Gastroesophageal sphincter (tissue), 4 donors: ENCODE data around the gene ZNF354C. TPM values are rescaled to one million over a fixed set of nuclear protein-coding genes. Genes with fewer than 3 reads are reported as not detected.

Experiments
- ATAC-seq: fragments of 150-250 bp; one replicate; pipeline ENCODE4 v1.9.1; 2016; ENCODE audit warnings: mild to moderate bottlenecking, moderate library complexity
- H3K27ac ChIP-seq, 4 donors: fragments of 200-600 bp; sonication (generic) in 3 of 4; 1 replicate in 3 of 4; 2 replicates in 1 of 4; pipeline ENCODE4 v1.5.1; 2016 to 2019
- H3K27me3 ChIP-seq: fragments of 200-600 bp; sonication (generic); one replicate; pipeline ENCODE4 v1.5.1; 2019
- H3K36me3 ChIP-seq, 2 donors: fragments of 200-600 bp; sonication (generic); one replicate each; pipeline ENCODE4 v1.5.1; 2019; ENCODE audit warnings: control low read depth in 1 of 2
- H3K4me1 ChIP-seq, 3 donors: fragments of 200-600 bp; sonication (generic); 1 replicate in 2 of 3; 2 replicates in 1 of 3; pipeline ENCODE4 v1.5.1; 2016 to 2019; ENCODE audit warnings: control low read depth in 2 of 3
- H3K4me3 ChIP-seq, 2 donors: fragments of 200-600 bp; sonication (generic); one replicate each; pipeline ENCODE4 v1.5.1; 2019; ENCODE audit warnings: mild to moderate bottlenecking in 1 of 2, moderate library complexity in 1 of 2
- H3K9me3 ChIP-seq, 3 donors: fragments of 200-600 bp; sonication (generic); one replicate each; pipeline ENCODE4 v1.5.1; 2017 to 2019; ENCODE audit warnings: control low read depth in 2 of 3
- EP300 ChIP-seq: sonication (generic); formaldehyde crosslinking; IDR thresholded peaks from one replicate; pipeline ENCODE4 v1.6.1; 2017; ENCODE audit warnings: antibody characterized with exemption, mild to moderate bottlenecking
- POLR2A ChIP-seq, 2 donors: fragments of 450-650 bp; IDR thresholded peaks; one replicate each; pipeline ENCODE4 v1.6.1; 2017; ENCODE audit warnings: antibody characterized with exemption in 2 of 2, mild to moderate bottlenecking in 2 of 2, moderate library complexity in 1 of 2
- POLR2AphosphoS5 ChIP-seq: sonication (generic); formaldehyde crosslinking; IDR thresholded peaks from one replicate; pipeline ENCODE4 v1.6.1; 2017; ENCODE audit warnings: antibody characterized with exemption
- WGBS, 2 donors: methylation state at CpG; one replicate each; pipeline ENCODE4 v1.1.5; 2018; ENCODE audit warnings: low coverage in 1 of 2; 5-methylcytosine and 5-hydroxymethylcytosine counted together
- total RNA-seq, 4 donors: library from RNA; depleted of rRNA; stranded (reverse); fragments of >200 nt; gene quantifications; one replicate each; pipeline ENCODE4 v1.1.0, GENCODE V29; 2016
- TF ChIP-seq, protein P1 (sequence below), 4 experiments: fragments of 200-600 bp in 2 of 4; fragments of 450-650 bp in 2 of 4; sonication (generic) in 1 of 4; IDR thresholded peaks; one replicate each; pipeline ENCODE4 v1.5.1; 2017 to 2019; ENCODE audit warnings: antibody characterized with exemption in 4 of 4, mild to moderate bottlenecking in 2 of 4, moderate library complexity in 2 of 4

The ZNF354C gene
- total RNA-seq, 4 donors from 2014 or later: 5.3 to 14.8 (median 6.9) TPM

DNA sequence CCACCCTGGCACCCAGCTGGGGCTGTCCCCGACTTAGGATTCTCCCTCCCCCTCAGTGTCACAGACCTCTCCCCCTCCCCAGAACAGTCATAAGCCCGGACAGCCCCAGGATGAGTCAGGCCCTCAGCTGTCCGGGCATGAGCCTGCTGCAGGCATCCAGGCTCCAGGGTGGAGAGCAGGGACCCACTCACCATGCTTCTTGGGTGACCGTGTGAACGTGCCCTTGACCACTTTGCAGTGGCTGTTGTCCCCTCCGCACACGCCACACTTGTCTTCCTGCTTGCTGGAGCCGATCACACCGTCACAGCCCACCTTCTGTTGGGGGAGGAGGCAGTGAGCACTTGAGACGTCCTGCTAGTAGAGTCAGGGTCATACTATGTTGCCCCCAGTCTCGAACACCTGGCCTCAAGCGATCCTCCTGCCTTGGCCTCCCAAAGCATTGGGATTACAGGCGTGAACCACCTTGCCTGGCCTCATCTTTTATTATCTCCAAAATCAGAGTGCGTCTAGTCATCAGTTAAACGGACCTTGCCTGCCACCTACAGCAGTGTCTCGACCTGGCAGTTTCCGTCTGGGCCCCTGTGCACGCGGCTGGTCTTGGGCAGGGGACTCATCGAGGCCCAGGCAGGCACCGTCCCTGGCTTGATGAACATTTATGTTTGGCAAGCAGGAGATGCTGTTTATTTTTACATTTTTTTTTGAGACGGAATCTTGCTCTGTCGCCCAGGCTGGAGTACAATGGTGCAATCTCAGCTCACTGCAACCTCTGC is 72.6 kb downstream of the ZNF354C start:
- H3K4me1 ChIP-seq: no peaks in the 10 kb centered on the region
- WGBS, 2 donors: 79 to 89% methylated on average over 6 to 11 of the region's 23 CpGs
- no peaks in the 10 kb centered on the region for H3K27me3 ChIP-seq
- peaks cover 0 to 34% of the 10 kb centered on the region in 2 donors for H3K36me3 ChIP-seq
- no peak for ATAC-seq
- no peaks in the 10 kb centered on the region for H3K9me3 ChIP-seq
- no peak overlapping the region for H3K4me3 ChIP-seq
- TF ChIP-seq EP300 (no peak), POLR2AphosphoS5 (no peak), POLR2A (IDR thresholded peaks at IDR 0.05) (no peak)
- TF ChIP-seq, protein P1, sequence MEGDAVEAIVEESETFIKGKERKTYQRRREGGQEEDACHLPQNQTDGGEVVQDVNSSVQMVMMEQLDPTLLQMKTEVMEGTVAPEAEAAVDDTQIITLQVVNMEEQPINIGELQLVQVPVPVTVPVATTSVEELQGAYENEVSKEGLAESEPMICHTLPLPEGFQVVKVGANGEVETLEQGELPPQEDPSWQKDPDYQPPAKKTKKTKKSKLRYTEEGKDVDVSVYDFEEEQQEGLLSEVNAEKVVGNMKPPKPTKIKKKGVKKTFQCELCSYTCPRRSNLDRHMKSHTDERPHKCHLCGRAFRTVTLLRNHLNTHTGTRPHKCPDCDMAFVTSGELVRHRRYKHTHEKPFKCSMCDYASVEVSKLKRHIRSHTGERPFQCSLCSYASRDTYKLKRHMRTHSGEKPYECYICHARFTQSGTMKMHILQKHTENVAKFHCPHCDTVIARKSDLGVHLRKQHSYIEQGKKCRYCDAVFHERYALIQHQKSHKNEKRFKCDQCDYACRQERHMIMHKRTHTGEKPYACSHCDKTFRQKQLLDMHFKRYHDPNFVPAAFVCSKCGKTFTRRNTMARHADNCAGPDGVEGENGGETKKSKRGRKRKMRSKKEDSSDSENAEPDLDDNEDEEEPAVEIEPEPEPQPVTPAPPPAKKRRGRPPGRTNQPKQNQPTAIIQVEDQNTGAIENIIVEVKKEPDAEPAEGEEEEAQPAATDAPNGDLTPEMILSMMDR (IDR thresholded peaks at IDR 0.05): no peak
- no peak overlapping the region for H3K27ac ChIP-seq

Other genes with a start within 250 kb of the ZNF354C start
- gene ZNF354B, start 200.4 kb upstream of the ZNF354C start, total RNA-seq: 10 to 100 TPM; 12.4 to 21.0 (median 18.4) TPM
- 10 to 100 TPM in 1 of 4 donors, 1 to 10 TPM in 3; 1.9 to 12.8 (median 3.4) TPM for gene ZFP2, start 164.5 kb upstream of the ZNF354C start, total RNA-seq
- gene ZNF454, start 119.2 kb upstream of the ZNF354C start, total RNA-seq: 1 to 10 TPM; 1.3 to 5.1 (median 3.1) TPM
- gene GRM6, start 65.1 kb upstream of the ZNF354C start, total RNA-seq: not detected
- 1 to 10 TPM; 3.9 to 8.6 (median 5.8) TPM for gene ZNF879, start 36.6 kb upstream of the ZNF354C start, total RNA-seq